ENCODE data around the gene AASDH. TPM values are rescaled to one million over a fixed set of nuclear protein-coding genes. Genes with fewer than 3 reads are reported as not detected.

AASDH gene
- total and polyA plus RNA-seq, 4 experiments from 2014 or later: 19.2 to 23.7 (median 19.7) TPM

- Histone ChIP-seq H3K9me3 (ENCODE audit: control insufficient read depth in 1 of 2, low read length in 2 of 2) (no peaks in the 10 kb centered on the region), H3K27ac (ENCODE audit: low read depth, low read length) (no peak overlapping the region), H3K4me1 (ENCODE audit: insufficient read depth, low read length) (no peaks in the 10 kb centered on the region), H3K36me3 (ENCODE audit: insufficient read depth, low read length) (no peaks in the 10 kb centered on the region), H3K4me3 (ENCODE audit: low read length in 2 of 2) (no peak overlapping the region), H3K27me3 (ENCODE audit: insufficient read depth, low read length) (no peaks in the 10 kb centered on the region)
- DNase-seq: no peak
- H3K36me3 Mint-ChIP-seq: no peaks in the 10 kb centered on the region
- peaks cover 2 to 4% of the 10 kb centered on the region in 2 donors for H3K27me3 Mint-ChIP-seq
- no peak overlapping the region for H3K27ac Mint-ChIP-seq
- ChIA-PET POLR2A (ENCODE audit: partially characterized antibody) (no interaction called here), CTCF (ENCODE audit: partially characterized antibody) (no interaction called here)
- no peak overlapping the region for H3K4me3 Mint-ChIP-seq
- no peaks in the 10 kb centered on the region for H3K4me1 Mint-ChIP-seq
- H3K9me3 Mint-ChIP-seq: peaks cover 0 to 1% (median 0%) of the 10 kb centered on the region in 8 donors
- intact Hi-C loops (cut with micrococcal nuclease): no loop called here
Measured at GRCh38 chr4:56317749-56318148, 69.5 kb downstream of the AASDH start.

GRCh38 chr4:56316011-56316650, 71.2 kb downstream of the AASDH start:
- H3K27me3 Mint-ChIP-seq: peaks cover 2% of the 10 kb centered on the region in 2 donors
- CTCF ChIA-PET (ENCODE audit: partially characterized antibody): no interaction called here
- no peak overlapping the region for H3K4me3 Mint-ChIP-seq

GRCh38 chr4:56315543-56315942, 71.7 kb downstream of the AASDH start:
- intact Hi-C loops (cut with micrococcal nuclease): no loop called here
- POLR2A ChIA-PET (ENCODE audit: partially characterized antibody): no interaction called here
- H3K4me1 Mint-ChIP-seq: no peaks in the 10 kb centered on the region
- H3K9me3 Mint-ChIP-seq: peaks cover 0 to 1% (median 0%) of the 10 kb centered on the region in 8 donors
- Histone ChIP-seq H3K9me3 (ENCODE audit: control insufficient read depth in 1 of 2, low read length in 2 of 2) (no peaks in the 10 kb centered on the region), H3K27ac (ENCODE audit: low read depth, low read length) (no peak overlapping the region), H3K4me1 (ENCODE audit: insufficient read depth, low read length) (no peaks in the 10 kb centered on the region), H3K27me3 (ENCODE audit: insufficient read depth, low read length) (no peaks in the 10 kb centered on the region), H3K4me3 (ENCODE audit: low read length in 2 of 2) (no peak overlapping the region), H3K36me3 (ENCODE audit: insufficient read depth, low read length) (no peaks in the 10 kb centered on the region)
- no peaks in the 10 kb centered on the region for H3K36me3 Mint-ChIP-seq
- H3K27me3 Mint-ChIP-seq: peaks cover 2% of the 10 kb centered on the region in 2 donors
- H3K27ac Mint-ChIP-seq: no peak overlapping the region
- H3K4me3 Mint-ChIP-seq: no peak overlapping the region
- CTCF ChIA-PET (ENCODE audit: partially characterized antibody): no interaction called here
- DNase-seq: no peak

More at GRCh38 chr4:56316011-56316650, 71.2 kb downstream of the AASDH start:
- POLR2A ChIA-PET (ENCODE audit: partially characterized antibody): no interaction called here
- intact Hi-C loops (cut with micrococcal nuclease): no loop called here
- H3K9me3 Mint-ChIP-seq: peaks cover 0 to 1% (median 0%) of the 10 kb centered on the region in 8 donors
- H3K4me1 Mint-ChIP-seq: no peaks in the 10 kb centered on the region
- H3K4me1 ChIP-seq (ENCODE audit: insufficient read depth, low read length): no peaks in the 10 kb centered on the region
- no peak overlapping the region for H3K27ac ChIP-seq (ENCODE audit: low read depth, low read length)
- no peaks in the 10 kb centered on the region for H3K36me3 ChIP-seq (ENCODE audit: insufficient read depth, low read length)
- no peaks in the 10 kb centered on the region for H3K36me3 Mint-ChIP-seq
- no peaks in the 10 kb centered on the region for H3K9me3 ChIP-seq (ENCODE audit: control insufficient read depth in 1 of 2, low read length in 2 of 2)
- no peak overlapping the region for H3K4me3 ChIP-seq (ENCODE audit: low read length in 2 of 2)
- H3K27ac Mint-ChIP-seq: no peak overlapping the region
- DNase-seq: no peak
- no peaks in the 10 kb centered on the region for H3K27me3 ChIP-seq (ENCODE audit: insufficient read depth, low read length)

GRCh38 chr4:56315041-56315440, 72.2 kb downstream of the AASDH start:
- Mint-ChIP-seq H3K27me3 (peaks cover 2% of the 10 kb centered on the region in 2 donors), H3K4me3 (no peak overlapping the region), H3K36me3 (no peaks in the 10 kb centered on the region), H3K9me3 (peaks cover 0 to 1% (median 0%) of the 10 kb centered on the region in 8 donors), H3K4me1 (no peaks in the 10 kb centered on the region), H3K27ac (no peak overlapping the region)
- H3K27me3 ChIP-seq (ENCODE audit: insufficient read depth, low read length): no peaks in the 10 kb centered on the region
- CTCF ChIA-PET (ENCODE audit: partially characterized antibody): no interaction called here
- H3K27ac ChIP-seq (ENCODE audit: low read depth, low read length): no peak overlapping the region
- no peak for DNase-seq
- intact Hi-C loops (cut with micrococcal nuclease): no loop called here
- H3K9me3 ChIP-seq (ENCODE audit: control insufficient read depth in 1 of 2, low read length in 2 of 2): no peaks in the 10 kb centered on the region
- POLR2A ChIA-PET (ENCODE audit: partially characterized antibody): no interaction called here
- H3K4me3 ChIP-seq (ENCODE audit: low read length in 2 of 2): no peak overlapping the region
- no peaks in the 10 kb centered on the region for H3K4me1 ChIP-seq (ENCODE audit: insufficient read depth, low read length)
- no peaks in the 10 kb centered on the region for H3K36me3 ChIP-seq (ENCODE audit: insufficient read depth, low read length)

GRCh38 chr4:56314207-56314915, 72.9 kb downstream of the AASDH start:
- intact Hi-C loops (cut with micrococcal nuclease): no loop called here
- DNase-seq: no peak
- POLR2A ChIA-PET (ENCODE audit: partially characterized antibody): no interaction called here
- H3K36me3 Mint-ChIP-seq: no peaks in the 10 kb centered on the region
- H3K9me3 Mint-ChIP-seq: peaks cover 0 to 1% (median 0%) of the 10 kb centered on the region in 8 donors
- peaks cover 0 to 2% of the 10 kb centered on the region in 2 donors for H3K27me3 Mint-ChIP-seq
- CTCF ChIA-PET (ENCODE audit: partially characterized antibody): no interaction called here
- Histone ChIP-seq H3K9me3 (ENCODE audit: control insufficient read depth in 1 of 2, low read length in 2 of 2) (no peaks in the 10 kb centered on the region), H3K4me3 (ENCODE audit: low read length in 2 of 2) (no peak overlapping the region), H3K4me1 (ENCODE audit: insufficient read depth, low read length) (no peaks in the 10 kb centered on the region), H3K36me3 (ENCODE audit: insufficient read depth, low read length) (no peaks in the 10 kb centered on the region), H3K27me3 (ENCODE audit: insufficient read depth, low read length) (no peaks in the 10 kb centered on the region), H3K27ac (ENCODE audit: low read depth, low read length) (no peak overlapping the region)
- H3K4me1 Mint-ChIP-seq: no peaks in the 10 kb centered on the region
- no peak overlapping the region for H3K27ac Mint-ChIP-seq
- no peak overlapping the region for H3K4me3 Mint-ChIP-seq

- Histone ChIP-seq H3K27me3 (ENCODE audit: insufficient read depth, low read length) (no peaks in the 10 kb centered on the region), H3K4me1 (ENCODE audit: insufficient read depth, low read length) (no peaks in the 10 kb centered on the region), H3K4me3 (ENCODE audit: low read length in 2 of 2) (no peak overlapping the region), H3K36me3 (ENCODE audit: insufficient read depth, low read length) (no peaks in the 10 kb centered on the region), H3K27ac (ENCODE audit: low read depth, low read length) (no peak overlapping the region), H3K9me3 (ENCODE audit: control insufficient read depth in 1 of 2, low read length in 2 of 2) (no peaks in the 10 kb centered on the region)
- ChIA-PET CTCF (ENCODE audit: partially characterized antibody) (no interaction called here), POLR2A (ENCODE audit: partially characterized antibody) (no interaction called here)
- no peak for DNase-seq
- H3K36me3 Mint-ChIP-seq: no peaks in the 10 kb centered on the region
- H3K4me3 Mint-ChIP-seq: no peak overlapping the region
- no peak overlapping the region for H3K27ac Mint-ChIP-seq
- no peaks in the 10 kb centered on the region for H3K4me1 Mint-ChIP-seq
- intact Hi-C loops (cut with micrococcal nuclease): no loop called here
- peaks cover 0 to 2% of the 10 kb centered on the region in 2 donors for H3K27me3 Mint-ChIP-seq
- peaks cover 0 to 1% (median 0%) of the 10 kb centered on the region in 8 donors for H3K9me3 Mint-ChIP-seq
Measured at GRCh38 chr4:56313132-56313531, 74.2 kb downstream of the AASDH start.

GRCh38 chr4:56311299-56311975, 75.9 kb downstream of the AASDH start:
- H3K9me3 ChIP-seq (ENCODE audit: control insufficient read depth in 1 of 2, low read length in 2 of 2): no peaks in the 10 kb centered on the region
- H3K4me3 Mint-ChIP-seq: no peak overlapping the region
- peaks cover 0 to 1% (median 0%) of the 10 kb centered on the region in 8 donors for H3K9me3 Mint-ChIP-seq
- POLR2A ChIA-PET (ENCODE audit: partially characterized antibody): no interaction called here
- no peaks in the 10 kb centered on the region for H3K36me3 Mint-ChIP-seq
- no peak overlapping the region for H3K27ac Mint-ChIP-seq
- no peaks in the 10 kb centered on the region for H3K4me1 Mint-ChIP-seq
- H3K27me3 ChIP-seq (ENCODE audit: insufficient read depth, low read length): no peaks in the 10 kb centered on the region
- CTCF ChIA-PET (ENCODE audit: partially characterized antibody): no interaction called here
- peaks cover 2% of the 10 kb centered on the region in 2 donors for H3K27me3 Mint-ChIP-seq
- H3K4me1 ChIP-seq (ENCODE audit: insufficient read depth, low read length): no peaks in the 10 kb centered on the region
- no peaks in the 10 kb centered on the region for H3K36me3 ChIP-seq (ENCODE audit: insufficient read depth, low read length)
- DNase-seq: no peak
- H3K27ac ChIP-seq (ENCODE audit: low read depth, low read length): no peak overlapping the region
- intact Hi-C loops (cut with micrococcal nuclease): no loop called here
- H3K4me3 ChIP-seq (ENCODE audit: low read length in 2 of 2): no peak overlapping the region
